MM.1S (cell line): ENCODE measurements around the gene FARS2.

Experiments
- EZH2 ChIP-seq: fragments of 300-600 bp; sonication (generic); optimal IDR thresholded peaks from 2 replicates; pipeline ENCODE3; 2017; ENCODE audit warnings: low read depth, mild to moderate bottlenecking, antibody characterized with exemption, low read length, mixed read lengths
- TF ChIP-seq, protein P1 (sequence below): fragments of 300-600 bp; sonication (generic); IDR thresholded peaks from 2 replicates; pipeline ENCODE4 v1.5.1; 2016; ENCODE audit warnings: antibody characterized with exemption, low read length, mixed read lengths

DNA sequence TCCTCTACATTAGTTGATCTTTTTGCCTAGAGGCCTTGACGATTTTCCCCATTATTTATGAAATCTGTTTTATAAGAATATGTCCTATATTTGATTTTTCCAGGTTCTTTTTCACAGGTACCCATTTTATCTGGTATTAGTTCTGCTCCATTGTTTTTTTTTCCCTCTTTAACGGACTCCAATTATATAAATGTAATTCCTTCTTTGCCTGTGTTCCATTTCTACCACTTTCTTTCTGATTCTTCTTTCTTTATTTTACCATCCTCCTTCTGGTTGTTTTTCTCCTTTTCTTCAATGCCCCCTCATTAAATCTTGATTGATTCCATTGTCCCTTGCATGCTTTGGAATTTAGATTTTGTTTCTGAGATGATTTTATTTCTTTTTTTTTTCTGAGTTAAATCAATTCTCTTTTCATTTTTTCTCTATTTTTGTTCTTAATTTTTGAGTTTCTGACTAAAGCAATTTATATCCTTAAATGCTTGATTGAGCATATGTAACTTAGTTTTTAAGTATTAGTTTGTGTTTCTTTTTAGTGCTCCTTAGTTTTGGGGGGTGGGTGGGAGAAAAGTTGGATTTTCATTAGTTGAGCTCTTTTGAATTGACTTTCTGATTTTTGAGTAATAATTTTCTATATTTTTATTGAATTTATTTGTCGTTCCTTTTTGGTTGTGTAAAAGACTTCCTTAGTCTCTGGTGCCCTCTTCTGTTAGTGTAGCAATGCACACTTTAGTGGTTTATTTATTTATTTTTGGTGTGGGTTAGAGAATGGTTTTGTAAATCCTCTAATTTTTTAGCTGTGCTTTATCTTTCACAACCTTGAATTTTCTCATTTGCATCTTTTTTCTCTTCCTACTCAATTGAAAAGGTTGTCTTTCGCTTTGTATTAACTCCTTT is 140.8 kb downstream of the FARS2 start:
- TF ChIP-seq, protein P1, sequence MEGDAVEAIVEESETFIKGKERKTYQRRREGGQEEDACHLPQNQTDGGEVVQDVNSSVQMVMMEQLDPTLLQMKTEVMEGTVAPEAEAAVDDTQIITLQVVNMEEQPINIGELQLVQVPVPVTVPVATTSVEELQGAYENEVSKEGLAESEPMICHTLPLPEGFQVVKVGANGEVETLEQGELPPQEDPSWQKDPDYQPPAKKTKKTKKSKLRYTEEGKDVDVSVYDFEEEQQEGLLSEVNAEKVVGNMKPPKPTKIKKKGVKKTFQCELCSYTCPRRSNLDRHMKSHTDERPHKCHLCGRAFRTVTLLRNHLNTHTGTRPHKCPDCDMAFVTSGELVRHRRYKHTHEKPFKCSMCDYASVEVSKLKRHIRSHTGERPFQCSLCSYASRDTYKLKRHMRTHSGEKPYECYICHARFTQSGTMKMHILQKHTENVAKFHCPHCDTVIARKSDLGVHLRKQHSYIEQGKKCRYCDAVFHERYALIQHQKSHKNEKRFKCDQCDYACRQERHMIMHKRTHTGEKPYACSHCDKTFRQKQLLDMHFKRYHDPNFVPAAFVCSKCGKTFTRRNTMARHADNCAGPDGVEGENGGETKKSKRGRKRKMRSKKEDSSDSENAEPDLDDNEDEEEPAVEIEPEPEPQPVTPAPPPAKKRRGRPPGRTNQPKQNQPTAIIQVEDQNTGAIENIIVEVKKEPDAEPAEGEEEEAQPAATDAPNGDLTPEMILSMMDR = peak; percentile 49
- no peak for TF ChIP-seq EZH2
